Measurements from ENCODE around the gene GANC. TPM values are rescaled to one million over a fixed set of nuclear protein-coding genes. Genes with fewer than 3 reads are reported as not detected.
"Not testable (repeated sequence)": the region's sequence is repeated elsewhere in the genome, so short reads cannot be mapped to it uniquely, and the experiment has no call there.

The GANC gene
- total RNA-seq, 1 experiment from 2014 or later = 31.1 TPM

- H3K79me2 ChIP-seq (ENCODE audit: low read length) = no peaks in the 10 kb centered on the region
- no peaks in the 10 kb centered on the region for H3K9me3 ChIP-seq (ENCODE audit: low read length)
- no peaks in the 10 kb centered on the region for H3K9me2 ChIP-seq (replicated peaks; ENCODE audit: insufficient read depth, low read length)
- H3K4me1 ChIP-seq (ENCODE audit: low read length) = peaks cover 7% of the 10 kb centered on the region
- peaks cover 3% of the 10 kb centered on the region; the same call in 1 of the 2 replicates for H3K36me3 ChIP-seq (ENCODE audit: insufficient read depth, low read length)
- DNase-seq = no peak
- H3K4me2 ChIP-seq (ENCODE audit: low read depth, low read length, poor library complexity, severe bottlenecking) = no peak overlapping the region
- no peaks in the 10 kb centered on the region for H3K27me3 ChIP-seq (ENCODE audit: low read length)
- H3K27ac ChIP-seq (ENCODE audit: low read length) = no peak overlapping the region
- no peak overlapping the region for H3K4me3 ChIP-seq (ENCODE audit: low read length)
- no peak overlapping the region for H2AFZ ChIP-seq (ENCODE audit: low read length)
- H4K20me1 ChIP-seq (ENCODE audit: insufficient read depth, low read depth, low read length) = no peaks in the 10 kb centered on the region
- H3K9ac ChIP-seq (ENCODE audit: low read length) = no peak overlapping the region
Observed at GRCh38 chr15:42315521-42315920, 42.5 kb downstream of the GANC start.

GRCh38 chr15:42316282-42316805 lies 43.3 kb downstream of the GANC start:
- not testable (repeated sequence) for H4K20me1 ChIP-seq (ENCODE audit: insufficient read depth, low read depth, low read length); H3K4me3 ChIP-seq (ENCODE audit: low read length); H2AFZ ChIP-seq (ENCODE audit: low read length); DNase-seq; H3K4me1 ChIP-seq (ENCODE audit: low read length); H3K4me2 ChIP-seq (ENCODE audit: low read depth, low read length, poor library complexity, severe bottlenecking); H3K27me3 ChIP-seq (ENCODE audit: low read length); H3K9me2 ChIP-seq (replicated peaks; ENCODE audit: insufficient read depth, low read length); H3K27ac ChIP-seq (ENCODE audit: low read length); H3K36me3 ChIP-seq (ENCODE audit: insufficient read depth, low read length); H3K79me2 ChIP-seq (ENCODE audit: low read length); H3K9ac ChIP-seq (ENCODE audit: low read length); H3K9me3 ChIP-seq (ENCODE audit: low read length)

GRCh38 chr15:42319206-42319605 lies 46.2 kb downstream of the GANC start:
- Histone ChIP-seq H3K36me3 (ENCODE audit: insufficient read depth, low read length) (0 out of 2 replicates have a peak, but pooled peaks cover 8% of the 10 kb centered on the region), H4K20me1 (ENCODE audit: insufficient read depth, low read depth, low read length) (no peaks in the 10 kb centered on the region), H3K9me3 (ENCODE audit: low read length) (no peaks in the 10 kb centered on the region), H3K9me2 (replicated peaks; ENCODE audit: insufficient read depth, low read length) (no peaks in the 10 kb centered on the region), H3K4me1 (ENCODE audit: low read length) (peaks cover 7% of the 10 kb centered on the region), H3K79me2 (ENCODE audit: low read length) (no peaks in the 10 kb centered on the region), H3K27me3 (ENCODE audit: low read length) (no peaks in the 10 kb centered on the region), H3K9ac (ENCODE audit: low read length) (no peak overlapping the region), H3K4me2 (ENCODE audit: low read depth, low read length, poor library complexity, severe bottlenecking) (no peak overlapping the region), H3K4me3 (ENCODE audit: low read length) (no peak overlapping the region), H2AFZ (ENCODE audit: low read length) (no peak overlapping the region), H3K27ac (ENCODE audit: low read length) (no peak overlapping the region)
- no peak for DNase-seq

- no peak overlapping the region for H3K9ac ChIP-seq (ENCODE audit: low read length)
- no peak overlapping the region for H3K27ac ChIP-seq (ENCODE audit: low read length)
- no peak for DNase-seq
- no peaks in the 10 kb centered on the region for H4K20me1 ChIP-seq (ENCODE audit: insufficient read depth, low read depth, low read length)
- H3K79me2 ChIP-seq (ENCODE audit: low read length) = no peaks in the 10 kb centered on the region
- no peaks in the 10 kb centered on the region for H3K27me3 ChIP-seq (ENCODE audit: low read length)
- no peak overlapping the region for H2AFZ ChIP-seq (ENCODE audit: low read length)
- H3K9me2 ChIP-seq (replicated peaks; ENCODE audit: insufficient read depth, low read length) = no peaks in the 10 kb centered on the region
- H3K9me3 ChIP-seq (ENCODE audit: low read length) = no peaks in the 10 kb centered on the region
- no peaks in the 10 kb centered on the region for H3K4me1 ChIP-seq (ENCODE audit: low read length)
- H3K36me3 ChIP-seq (ENCODE audit: insufficient read depth, low read length) = peaks cover 8% of the 10 kb centered on the region; the same call in 1 of the 2 replicates
- H3K4me3 ChIP-seq (ENCODE audit: low read length) = no peak overlapping the region
- no peak overlapping the region for H3K4me2 ChIP-seq (ENCODE audit: low read depth, low read length, poor library complexity, severe bottlenecking)
Observed at GRCh38 chr15:42324308-42324707, 51.3 kb downstream of the GANC start.

- no peak overlapping the region for H3K27ac ChIP-seq (ENCODE audit: low read length)
- no peaks in the 10 kb centered on the region for H3K9me2 ChIP-seq (replicated peaks; ENCODE audit: insufficient read depth, low read length)
- no peak overlapping the region for H3K4me2 ChIP-seq (ENCODE audit: low read depth, low read length, poor library complexity, severe bottlenecking)
- H3K9me3 ChIP-seq (ENCODE audit: low read length) = no peaks in the 10 kb centered on the region
- H3K27me3 ChIP-seq (ENCODE audit: low read length) = no peaks in the 10 kb centered on the region
- DNase-seq = no peak
- no peak overlapping the region for H3K4me3 ChIP-seq (ENCODE audit: low read length)
- H3K79me2 ChIP-seq (ENCODE audit: low read length) = no peaks in the 10 kb centered on the region
- H3K4me1 ChIP-seq (ENCODE audit: low read length) = no peaks in the 10 kb centered on the region
- H3K36me3 ChIP-seq (ENCODE audit: insufficient read depth, low read length) = peaks cover 6% of the 10 kb centered on the region
- H3K9ac ChIP-seq (ENCODE audit: low read length) = no peak overlapping the region
- no peaks in the 10 kb centered on the region for H4K20me1 ChIP-seq (ENCODE audit: insufficient read depth, low read depth, low read length)
- no peak overlapping the region for H2AFZ ChIP-seq (ENCODE audit: low read length)
Observed at GRCh38 chr15:42329161-42329560, 56.2 kb downstream of the GANC start.

GRCh38 chr15:42329992-42330391 lies 57.0 kb downstream of the GANC start:
- Histone ChIP-seq H3K36me3 (ENCODE audit: insufficient read depth, low read length) (peaks cover 6% of the 10 kb centered on the region), H3K4me3 (ENCODE audit: low read length) (no peak overlapping the region), H3K9me2 (replicated peaks; ENCODE audit: insufficient read depth, low read length) (no peaks in the 10 kb centered on the region), H4K20me1 (ENCODE audit: insufficient read depth, low read depth, low read length) (no peaks in the 10 kb centered on the region), H3K79me2 (ENCODE audit: low read length) (no peaks in the 10 kb centered on the region), H3K4me2 (ENCODE audit: low read depth, low read length, poor library complexity, severe bottlenecking) (no peak overlapping the region), H3K9ac (ENCODE audit: low read length) (no peak overlapping the region), H3K4me1 (ENCODE audit: low read length) (no peaks in the 10 kb centered on the region), H3K27me3 (ENCODE audit: low read length) (no peaks in the 10 kb centered on the region), H2AFZ (ENCODE audit: low read length) (no peak overlapping the region), H3K27ac (ENCODE audit: low read length) (no peak overlapping the region), H3K9me3 (ENCODE audit: low read length) (peaks cover 4% of the 10 kb centered on the region)
- DNase-seq = no peak

- no peaks in the 10 kb centered on the region for H3K9me2 ChIP-seq (replicated peaks; ENCODE audit: insufficient read depth, low read length)
- no peak overlapping the region for H3K4me2 ChIP-seq (ENCODE audit: low read depth, low read length, poor library complexity, severe bottlenecking)
- H3K9me3 ChIP-seq (ENCODE audit: low read length) = peaks cover 13% of the 10 kb centered on the region
- H4K20me1 ChIP-seq (ENCODE audit: insufficient read depth, low read depth, low read length) = no peaks in the 10 kb centered on the region
- no peaks in the 10 kb centered on the region for H3K79me2 ChIP-seq (ENCODE audit: low read length)
- DNase-seq = no peak
- H3K36me3 ChIP-seq (ENCODE audit: insufficient read depth, low read length) = peaks cover 6% of the 10 kb centered on the region
- H2AFZ ChIP-seq (ENCODE audit: low read length) = no peak overlapping the region
- H3K4me1 ChIP-seq (ENCODE audit: low read length) = no peaks in the 10 kb centered on the region
- H3K27ac ChIP-seq (ENCODE audit: low read length) = no peak overlapping the region
- no peak overlapping the region for H3K9ac ChIP-seq (ENCODE audit: low read length)
- no peak overlapping the region for H3K4me3 ChIP-seq (ENCODE audit: low read length)
- H3K27me3 ChIP-seq (ENCODE audit: low read length) = no peaks in the 10 kb centered on the region
Observed at GRCh38 chr15:42331235-42331634, 58.2 kb downstream of the GANC start.

- Histone ChIP-seq H4K20me1 (ENCODE audit: insufficient read depth, low read depth, low read length) (no peaks in the 10 kb centered on the region), H3K4me1 (ENCODE audit: low read length) (no peaks in the 10 kb centered on the region), H3K4me2 (ENCODE audit: low read depth, low read length, poor library complexity, severe bottlenecking) (no peak overlapping the region), H2AFZ (ENCODE audit: low read length) (no peak overlapping the region), H3K79me2 (ENCODE audit: low read length) (no peaks in the 10 kb centered on the region), H3K9me3 (ENCODE audit: low read length) (peaks cover 15% of the 10 kb centered on the region), H3K36me3 (ENCODE audit: insufficient read depth, low read length) (peaks cover 6% of the 10 kb centered on the region), H3K27me3 (ENCODE audit: low read length) (no peaks in the 10 kb centered on the region), H3K9me2 (replicated peaks; ENCODE audit: insufficient read depth, low read length) (no peaks in the 10 kb centered on the region), H3K9ac (ENCODE audit: low read length) (no peak overlapping the region), H3K27ac (ENCODE audit: low read length) (no peak overlapping the region), H3K4me3 (ENCODE audit: low read length) (no peak overlapping the region)
- DNase-seq = no peak
Observed at GRCh38 chr15:42332331-42332730, 59.3 kb downstream of the GANC start.

- Histone ChIP-seq H2AFZ (ENCODE audit: low read length) (no peak overlapping the region), H3K79me2 (ENCODE audit: low read length) (no peaks in the 10 kb centered on the region), H3K27ac (ENCODE audit: low read length) (no peak overlapping the region), H3K36me3 (ENCODE audit: insufficient read depth, low read length) (peaks cover 6% of the 10 kb centered on the region), H3K4me1 (ENCODE audit: low read length) (no peaks in the 10 kb centered on the region), H3K9me3 (ENCODE audit: low read length) (peaks cover 15% of the 10 kb centered on the region), H4K20me1 (ENCODE audit: insufficient read depth, low read depth, low read length) (no peaks in the 10 kb centered on the region), H3K9ac (ENCODE audit: low read length) (no peak overlapping the region), H3K4me3 (ENCODE audit: low read length) (no peak overlapping the region), H3K9me2 (replicated peaks; ENCODE audit: insufficient read depth, low read length) (no peaks in the 10 kb centered on the region), H3K27me3 (ENCODE audit: low read length) (no peaks in the 10 kb centered on the region), H3K4me2 (ENCODE audit: low read depth, low read length, poor library complexity, severe bottlenecking) (no peak overlapping the region)
- DNase-seq = no peak
Observed at GRCh38 chr15:42335074-42335473, 62.1 kb downstream of the GANC start.
